ENCODE data around the gene LMLN.
"Not testable (repeated sequence)": the region's sequence is repeated elsewhere in the genome, so short reads cannot be mapped to it uniquely, and the experiment has no call there.

LMLN gene, protein sequence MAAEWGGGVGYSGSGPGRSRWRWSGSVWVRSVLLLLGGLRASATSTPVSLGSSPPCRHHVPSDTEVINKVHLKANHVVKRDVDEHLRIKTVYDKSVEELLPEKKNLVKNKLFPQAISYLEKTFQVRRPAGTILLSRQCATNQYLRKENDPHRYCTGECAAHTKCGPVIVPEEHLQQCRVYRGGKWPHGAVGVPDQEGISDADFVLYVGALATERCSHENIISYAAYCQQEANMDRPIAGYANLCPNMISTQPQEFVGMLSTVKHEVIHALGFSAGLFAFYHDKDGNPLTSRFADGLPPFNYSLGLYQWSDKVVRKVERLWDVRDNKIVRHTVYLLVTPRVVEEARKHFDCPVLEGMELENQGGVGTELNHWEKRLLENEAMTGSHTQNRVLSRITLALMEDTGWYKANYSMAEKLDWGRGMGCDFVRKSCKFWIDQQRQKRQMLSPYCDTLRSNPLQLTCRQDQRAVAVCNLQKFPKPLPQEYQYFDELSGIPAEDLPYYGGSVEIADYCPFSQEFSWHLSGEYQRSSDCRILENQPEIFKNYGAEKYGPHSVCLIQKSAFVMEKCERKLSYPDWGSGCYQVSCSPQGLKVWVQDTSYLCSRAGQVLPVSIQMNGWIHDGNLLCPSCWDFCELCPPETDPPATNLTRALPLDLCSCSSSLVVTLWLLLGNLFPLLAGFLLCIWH

DNA sequence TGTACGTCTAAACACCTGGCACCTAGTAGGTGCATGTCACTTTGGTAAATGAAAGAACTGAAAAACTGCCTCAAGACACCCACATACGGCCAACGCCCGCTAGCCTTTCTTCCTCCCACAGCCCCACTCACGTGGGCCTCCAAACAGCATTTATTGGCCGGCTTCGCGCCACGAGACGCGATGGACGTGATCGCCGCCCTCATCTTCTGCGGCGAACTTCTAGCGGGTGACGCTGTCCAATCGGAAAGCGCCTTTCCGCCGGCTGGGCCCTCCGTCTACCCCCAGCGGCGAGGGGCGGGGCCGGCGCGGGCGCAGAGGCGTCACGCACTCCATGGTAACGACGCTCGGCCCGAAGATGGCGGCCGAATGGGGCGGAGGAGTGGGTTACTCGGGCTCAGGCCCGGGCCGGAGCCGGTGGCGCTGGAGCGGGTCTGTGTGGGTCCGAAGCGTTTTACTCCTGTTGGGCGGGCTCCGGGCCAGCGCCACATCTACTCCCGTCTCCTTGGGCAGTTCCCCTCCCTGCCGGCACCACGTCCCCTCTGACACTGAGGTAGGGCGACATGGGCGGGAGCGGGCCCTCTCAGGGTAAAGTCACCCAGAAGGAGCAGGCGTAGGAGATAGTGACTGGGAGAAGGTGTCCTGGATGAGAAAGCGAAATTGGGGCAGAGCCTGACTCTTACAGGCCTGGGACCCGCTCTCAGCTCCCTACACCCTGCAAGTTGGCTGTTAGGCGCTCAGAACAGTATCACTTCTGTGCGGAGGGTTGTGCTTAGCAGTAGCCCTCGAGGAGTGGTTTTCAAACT is at the start of gene LMLN:
TSS of gene LMLN (plus strand) at position 327 of the 803 bp plus-strand sequence. CDS start at position 356, 29 bp downstream.
- Histone ChIP-seq H3K27me3 (ENCODE audit: low read length) (no peaks in the 10 kb centered on the region), H3K27ac (ENCODE audit: low read depth, low read length) (no peak within 1 kb of the TSS), H2AFZ (ENCODE audit: low read depth, low read length, severe bottlenecking) (peak within 1 kb of the TSS; percentile 98), H4K20me1 (ENCODE audit: low read depth, low read length) (no peaks in the 10 kb centered on the region), H3K9ac (ENCODE audit: low read length) (peak within 1 kb of the TSS; percentile 42), H3F3A (ENCODE audit: insufficient read depth) (peaks cover 33% of the 10 kb centered on the region), H3K4me2 (ENCODE audit: low read depth, low read length, poor library complexity, severe bottlenecking) (peak within 1 kb of the TSS; percentile 85), H3K9me2 (replicated peaks; ENCODE audit: insufficient read depth, low read length) (no peaks in the 10 kb centered on the region), H3K79me2 (ENCODE audit: insufficient read depth, low read length) (no peaks in the 10 kb centered on the region), H3K4me3 (ENCODE audit: insufficient read depth, low read length, poor library complexity, severe bottlenecking) (peak within 1 kb of the TSS; percentile 68), H3K9me3 (ENCODE audit: insufficient read depth, low read length) (no peaks in the 10 kb centered on the region), H3K36me3 (ENCODE audit: low read length) (peaks cover 8% of the 10 kb centered on the region)
- TF ChIP-seq, protein P1, sequence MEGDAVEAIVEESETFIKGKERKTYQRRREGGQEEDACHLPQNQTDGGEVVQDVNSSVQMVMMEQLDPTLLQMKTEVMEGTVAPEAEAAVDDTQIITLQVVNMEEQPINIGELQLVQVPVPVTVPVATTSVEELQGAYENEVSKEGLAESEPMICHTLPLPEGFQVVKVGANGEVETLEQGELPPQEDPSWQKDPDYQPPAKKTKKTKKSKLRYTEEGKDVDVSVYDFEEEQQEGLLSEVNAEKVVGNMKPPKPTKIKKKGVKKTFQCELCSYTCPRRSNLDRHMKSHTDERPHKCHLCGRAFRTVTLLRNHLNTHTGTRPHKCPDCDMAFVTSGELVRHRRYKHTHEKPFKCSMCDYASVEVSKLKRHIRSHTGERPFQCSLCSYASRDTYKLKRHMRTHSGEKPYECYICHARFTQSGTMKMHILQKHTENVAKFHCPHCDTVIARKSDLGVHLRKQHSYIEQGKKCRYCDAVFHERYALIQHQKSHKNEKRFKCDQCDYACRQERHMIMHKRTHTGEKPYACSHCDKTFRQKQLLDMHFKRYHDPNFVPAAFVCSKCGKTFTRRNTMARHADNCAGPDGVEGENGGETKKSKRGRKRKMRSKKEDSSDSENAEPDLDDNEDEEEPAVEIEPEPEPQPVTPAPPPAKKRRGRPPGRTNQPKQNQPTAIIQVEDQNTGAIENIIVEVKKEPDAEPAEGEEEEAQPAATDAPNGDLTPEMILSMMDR (IDR thresholded peaks at IDR 0.05; ENCODE audit: insufficient read depth, low read length, poor library complexity, severe bottlenecking), result no peak
- TF ChIP-seq EZH2phosphoT487 (conservative IDR thresholded peaks at IDR 0.05; ENCODE audit: low read length), result no peak

DNA sequence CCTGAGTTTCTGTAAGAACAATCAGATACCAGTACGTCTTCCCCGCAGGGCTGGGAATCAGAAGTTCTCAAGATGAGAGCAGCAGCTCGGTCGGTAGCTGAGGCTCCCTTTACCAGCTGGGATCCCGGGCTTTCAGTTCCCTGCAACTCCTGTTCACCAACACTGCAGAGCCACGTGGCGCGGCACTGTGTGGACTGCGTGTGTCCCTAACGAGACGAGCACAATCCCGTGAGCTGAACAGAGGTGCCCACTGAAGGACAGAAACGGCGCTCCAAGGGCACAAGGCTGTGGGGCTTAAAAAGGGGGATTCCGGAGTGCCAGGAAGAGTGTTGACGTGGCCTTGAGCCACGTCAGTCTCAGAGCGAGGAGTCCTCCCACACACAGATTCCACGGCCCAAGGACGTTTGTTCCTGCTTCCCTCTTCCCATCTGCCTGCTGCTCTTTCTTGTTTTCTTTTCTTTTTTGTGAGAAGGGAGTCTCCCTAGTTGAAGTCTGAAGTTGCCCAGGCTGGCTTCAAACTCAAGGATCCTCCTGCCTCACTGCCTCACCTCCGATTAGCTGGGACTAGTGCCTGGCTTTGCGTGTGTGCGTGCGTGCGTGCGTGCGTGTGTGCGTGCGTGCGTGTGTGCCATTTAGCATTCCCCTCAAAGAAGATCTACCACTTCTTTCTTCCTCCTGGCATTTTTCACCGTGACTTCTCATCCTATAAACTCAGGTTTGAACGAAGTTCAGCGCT is 47.1 kb upstream of the LMLN start:
- no peaks in the 10 kb centered on the region for H4K20me1 ChIP-seq (ENCODE audit: low read depth, low read length)
- H3K4me2 ChIP-seq (ENCODE audit: low read depth, low read length, poor library complexity, severe bottlenecking), result no peak overlapping the region
- no peak overlapping the region for H3K4me3 ChIP-seq (ENCODE audit: insufficient read depth, low read length, poor library complexity, severe bottlenecking)
- H3K9me2 ChIP-seq (replicated peaks; ENCODE audit: insufficient read depth, low read length), result no peaks in the 10 kb centered on the region
- H3K27ac ChIP-seq (ENCODE audit: low read depth, low read length), result no peak overlapping the region
- no peak for TF ChIP-seq EZH2phosphoT487 (conservative IDR thresholded peaks at IDR 0.05; ENCODE audit: low read length)
- TF ChIP-seq, protein P1 (IDR thresholded peaks at IDR 0.05; ENCODE audit: insufficient read depth, low read length, poor library complexity, severe bottlenecking), result no peak
- no peaks in the 10 kb centered on the region for H3F3A ChIP-seq (ENCODE audit: insufficient read depth)
- H3K36me3 ChIP-seq (ENCODE audit: low read length), result no peaks in the 10 kb centered on the region
- H3K9me3 ChIP-seq (ENCODE audit: insufficient read depth, low read length), result no peaks in the 10 kb centered on the region
- H2AFZ ChIP-seq (ENCODE audit: low read depth, low read length, severe bottlenecking), result no peak overlapping the region
- H3K9ac ChIP-seq (ENCODE audit: low read length), result no peak overlapping the region
- H3K79me2 ChIP-seq (ENCODE audit: insufficient read depth, low read length), result no peaks in the 10 kb centered on the region
- H3K27me3 ChIP-seq (ENCODE audit: low read length), result no peaks in the 10 kb centered on the region

DNA sequence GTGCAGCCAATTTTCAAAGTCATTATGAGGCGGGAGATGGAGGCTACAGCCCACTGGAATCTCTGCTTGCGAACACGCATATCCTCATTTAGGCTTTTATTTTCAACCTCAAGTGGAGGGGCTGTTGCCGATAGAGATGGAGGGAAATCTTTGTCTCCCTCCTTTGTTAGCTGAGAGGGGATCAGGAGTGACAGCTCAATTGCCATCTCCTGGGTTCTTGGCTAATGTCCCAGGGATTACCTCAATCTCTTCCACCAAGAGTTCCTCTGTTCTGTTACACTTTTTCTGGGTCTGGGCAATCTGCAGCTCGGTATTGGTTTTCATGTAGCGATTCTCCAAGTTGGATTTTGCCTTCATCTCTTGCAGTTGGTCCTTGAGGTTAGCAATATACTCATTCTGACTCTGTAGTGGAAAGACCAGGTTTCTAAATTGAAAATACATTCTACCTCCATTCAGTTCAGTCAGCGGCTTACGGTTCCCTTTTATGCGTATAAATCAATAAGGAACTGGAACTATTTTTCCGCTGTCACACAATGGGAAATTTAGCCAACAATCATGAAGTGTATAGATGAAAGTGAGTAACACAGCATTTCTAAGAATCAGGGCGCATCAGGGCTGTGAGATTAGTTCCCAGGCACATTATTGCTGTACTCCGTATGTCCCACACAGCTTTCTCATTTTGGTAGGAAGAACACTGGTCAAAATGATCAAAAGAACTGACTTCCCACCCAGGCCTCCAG is 46.2 kb upstream of the LMLN start:
- no peak for TF ChIP-seq EZH2phosphoT487 (conservative IDR thresholded peaks at IDR 0.05; ENCODE audit: low read length)
- TF ChIP-seq, protein P1 (IDR thresholded peaks at IDR 0.05; ENCODE audit: insufficient read depth, low read length, poor library complexity, severe bottlenecking), result no peak
- no peaks in the 10 kb centered on the region for H4K20me1 ChIP-seq (ENCODE audit: low read depth, low read length)
- H2AFZ ChIP-seq (ENCODE audit: low read depth, low read length, severe bottlenecking), result no peak overlapping the region
- no peaks in the 10 kb centered on the region for H3K36me3 ChIP-seq (ENCODE audit: low read length)
- H3F3A ChIP-seq (ENCODE audit: insufficient read depth), result no peaks in the 10 kb centered on the region
- H3K4me2 ChIP-seq (ENCODE audit: low read depth, low read length, poor library complexity, severe bottlenecking), result no peak overlapping the region
- no peaks in the 10 kb centered on the region for H3K9me2 ChIP-seq (replicated peaks; ENCODE audit: insufficient read depth, low read length)
- no peaks in the 10 kb centered on the region for H3K9me3 ChIP-seq (ENCODE audit: insufficient read depth, low read length)
- H3K9ac ChIP-seq (ENCODE audit: low read length), result no peak overlapping the region
- H3K4me3 ChIP-seq (ENCODE audit: insufficient read depth, low read length, poor library complexity, severe bottlenecking), result no peak overlapping the region
- no peak overlapping the region for H3K27ac ChIP-seq (ENCODE audit: low read depth, low read length)
- no peaks in the 10 kb centered on the region for H3K27me3 ChIP-seq (ENCODE audit: low read length)
- H3K79me2 ChIP-seq (ENCODE audit: insufficient read depth, low read length), result no peaks in the 10 kb centered on the region

DNA sequence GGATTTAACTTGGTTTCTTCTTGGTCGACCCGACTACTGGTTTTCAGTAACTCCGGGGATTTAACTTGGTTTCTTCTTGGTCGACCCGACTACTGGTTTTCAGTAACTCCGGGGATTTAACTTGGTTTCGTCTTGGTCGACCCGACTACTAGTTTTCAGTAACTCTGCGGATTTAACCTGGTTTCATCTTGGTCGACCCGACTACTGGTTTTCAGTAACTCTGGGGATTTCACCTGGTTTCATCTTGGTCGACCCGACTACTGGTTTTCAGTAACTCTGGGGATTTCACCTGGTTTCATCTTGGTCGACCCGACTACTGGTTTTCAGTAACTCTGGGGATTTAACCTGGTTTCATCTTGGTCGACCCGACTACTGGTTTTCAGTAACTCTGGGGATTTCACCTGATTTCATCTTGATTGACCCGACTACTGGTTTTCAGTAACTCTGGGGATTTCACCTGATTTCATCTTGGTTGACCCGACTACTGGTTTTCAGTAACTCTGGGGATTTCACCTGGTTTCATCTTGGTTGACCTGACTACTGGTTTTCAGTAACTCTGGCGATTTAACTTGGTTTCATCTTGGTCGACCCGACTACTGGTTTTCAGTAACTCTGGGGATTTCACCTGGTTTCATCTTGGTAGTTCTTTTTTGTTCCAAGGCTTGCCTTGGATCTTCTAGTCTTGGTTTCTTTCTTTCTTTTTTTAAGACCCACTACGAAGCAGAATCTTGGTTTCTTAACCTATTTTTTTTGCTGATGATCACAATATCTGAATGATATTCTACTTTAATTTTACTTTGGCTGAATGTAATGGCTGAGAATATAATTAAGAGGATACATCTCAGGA is 38.4 kb upstream of the LMLN start:
- not testable (repeated sequence) for H3K27me3 ChIP-seq (ENCODE audit: low read length); H2AFZ ChIP-seq (ENCODE audit: low read depth, low read length, severe bottlenecking); H4K20me1 ChIP-seq (ENCODE audit: low read depth, low read length); H3K9ac ChIP-seq (ENCODE audit: low read length); H3K79me2 ChIP-seq (ENCODE audit: insufficient read depth, low read length); H3K36me3 ChIP-seq (ENCODE audit: low read length); H3F3A ChIP-seq (ENCODE audit: insufficient read depth); H3K9me2 ChIP-seq (replicated peaks; ENCODE audit: insufficient read depth, low read length); H3K9me3 ChIP-seq (ENCODE audit: insufficient read depth, low read length); H3K4me3 ChIP-seq (ENCODE audit: insufficient read depth, low read length, poor library complexity, severe bottlenecking); H3K4me2 ChIP-seq (ENCODE audit: low read depth, low read length, poor library complexity, severe bottlenecking); H3K27ac ChIP-seq (ENCODE audit: low read depth, low read length)

Measured in SU-DHL-6 (cell line).